UCSD-AML1 (cell line): ENCODE results near the gene CACNA1F.
A peak's percentile ranks its signal among the peaks of the same experiment; 100 is the strongest.

ENCODE experiments used
- DNase-seq: peaks from one replicate; lab custom pipeline; 2025; ENCODE audit not compliant: unreplicated experiment; lab: John Stamatoyannopoulos, UW

CACNA1F gene

GRCh38 chrX:49155900-49156837, 77.0 kb downstream of the CACNA1F start:
- peak; percentile 88 for DNase-seq

- peak; percentile 62 for DNase-seq
Observed at GRCh38 chrX:49155243-49155899, 77.8 kb downstream of the CACNA1F start.
